Measurements from ENCODE around the gene DCDC2B.

- no peak for TF ChIP-seq MAX (IDR thresholded peaks at IDR 0.05; ENCODE audit: low read depth, low read length)
- no peak for TF ChIP-seq ZNF687 (IDR thresholded peaks at IDR 0.05)
- no peak for TF ChIP-seq RFX5 (IDR thresholded peaks at IDR 0.05; ENCODE audit: low read depth, low read length)
Measured at GRCh38 chr1:32232558-32233304, 23.8 kb downstream of the DCDC2B start.

All from GM12878 (cell line).